HG03175 (cell line): ENCODE data around the gene PTPRG.

Source experiments
- ATAC-seq: cut with Tn5 transposase; IDR thresholded peaks from one replicate; pipeline ENCODE4 v1.9.1; 2021; ENCODE audit warnings: mild to moderate bottlenecking, moderate library complexity; ENCODE audit not compliant: unreplicated experiment

The PTPRG gene

DNA sequence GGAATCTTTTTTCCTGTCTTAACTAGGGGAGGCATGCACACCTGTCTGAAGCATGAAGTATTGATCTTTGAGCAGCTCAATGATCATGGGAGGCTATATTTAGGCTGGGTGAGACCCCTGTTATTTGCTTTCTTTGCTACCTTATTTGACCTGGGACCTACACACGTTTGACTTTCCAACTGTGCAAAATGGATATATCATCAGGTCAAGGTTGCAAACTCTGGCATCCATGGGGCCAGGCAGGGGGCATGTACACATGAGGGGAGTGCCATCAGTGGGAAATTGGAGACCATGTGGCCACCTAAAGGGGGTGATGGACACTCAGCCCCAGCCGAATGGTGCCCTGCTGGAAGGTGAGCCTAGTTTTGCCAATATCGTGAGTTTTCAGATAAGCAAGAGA lies 637.8 kb downstream of the PTPRG start:
- ATAC-seq, result no peak

- ATAC-seq, result no peak
Observed at GRCh38 chr3:62201438-62202035, 640.2 kb downstream of the PTPRG start.

GRCh38 chr3:62203152-62203551 lies 641.8 kb downstream of the PTPRG start:
- no peak for ATAC-seq

GRCh38 chr3:62203561-62203960 lies 642.2 kb downstream of the PTPRG start:
- ATAC-seq, result no peak

GRCh38 chr3:62207197-62207596 lies 645.8 kb downstream of the PTPRG start:
- ATAC-seq, result no peak

- no peak for ATAC-seq
Observed at GRCh38 chr3:62208385-62208784, 647.0 kb downstream of the PTPRG start.

DNA sequence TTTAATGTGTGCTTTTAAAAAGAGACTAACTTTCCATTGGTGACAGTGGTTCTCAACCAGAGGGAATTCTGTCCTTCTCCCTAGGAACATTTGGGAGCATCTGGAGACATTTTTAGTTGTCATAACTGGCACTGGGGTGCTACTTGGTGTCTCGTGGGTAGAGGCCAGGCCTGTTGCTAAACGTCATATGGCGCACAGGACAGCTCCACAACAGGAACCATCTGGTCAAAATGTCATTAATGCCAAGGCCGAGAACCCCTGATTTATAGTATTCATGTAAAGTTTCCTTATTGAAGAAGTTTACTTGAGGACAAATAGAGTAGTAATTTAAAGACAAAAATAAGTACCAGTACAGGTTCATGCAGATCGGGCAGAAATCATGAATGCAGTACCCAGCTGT lies 647.7 kb downstream of the PTPRG start:
- ATAC-seq, result no peak

DNA sequence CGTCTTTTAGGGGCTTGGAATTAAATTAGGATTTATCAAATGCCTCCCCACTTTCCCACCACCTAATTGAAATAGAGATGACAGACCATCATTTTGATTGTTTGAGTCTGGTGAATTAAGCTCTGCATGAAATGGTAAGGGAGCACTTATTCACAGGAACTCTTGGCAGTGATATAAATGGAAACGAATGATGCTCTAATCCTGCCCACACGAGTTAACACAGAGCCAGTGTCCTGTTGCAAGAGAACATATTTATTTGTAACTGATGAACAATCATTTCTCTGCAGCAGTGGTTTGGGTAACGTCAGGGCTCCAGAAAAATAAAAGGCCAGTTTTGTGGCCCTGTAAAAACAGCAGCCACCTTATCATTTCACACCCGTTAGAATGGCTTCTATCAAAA lies 648.6 kb downstream of the PTPRG start:
- no peak for ATAC-seq

GRCh38 chr3:62211675-62212429 lies 650.5 kb downstream of the PTPRG start:
- no peak for ATAC-seq

DNA sequence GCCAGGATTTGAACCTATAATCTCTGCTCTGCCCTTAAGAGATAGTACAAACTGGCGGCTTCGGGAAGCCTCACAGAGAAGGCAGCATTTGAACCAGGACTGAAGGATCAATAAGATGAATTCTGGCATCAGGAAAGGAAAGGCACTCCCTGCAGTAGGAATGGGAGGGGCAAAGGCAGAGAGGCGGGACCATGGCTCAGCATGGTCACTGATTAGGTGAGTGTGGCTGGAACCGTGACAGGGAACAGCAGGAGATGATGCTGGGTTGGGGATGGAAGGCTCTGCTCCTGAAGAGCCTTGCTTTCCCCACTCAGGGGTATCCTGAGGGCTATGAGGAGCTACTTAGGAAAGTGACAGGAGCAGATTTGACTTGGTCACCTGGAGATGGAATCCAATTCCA lies 653.5 kb downstream of the PTPRG start:
- no peak for ATAC-seq

DNA sequence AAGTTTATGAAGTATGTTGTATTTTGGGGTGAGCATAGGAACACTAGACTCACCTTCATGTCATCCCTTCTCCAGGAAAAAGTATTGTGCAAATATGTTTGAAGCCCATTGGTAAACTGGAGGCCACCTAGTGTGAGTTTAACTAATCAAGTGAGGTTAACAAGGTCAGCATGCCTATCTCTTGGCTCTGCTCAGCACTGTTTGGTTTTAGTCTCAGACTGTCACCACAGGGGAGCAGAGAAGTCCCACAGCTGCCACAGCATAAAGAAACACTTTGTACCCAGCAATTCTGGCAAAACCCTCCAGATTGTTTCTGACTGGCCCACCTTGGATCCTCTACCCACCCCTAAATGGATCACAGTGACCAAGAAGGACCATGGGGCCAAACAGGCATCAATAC lies 659.2 kb downstream of the PTPRG start:
- ATAC-seq, result no peak

DNA sequence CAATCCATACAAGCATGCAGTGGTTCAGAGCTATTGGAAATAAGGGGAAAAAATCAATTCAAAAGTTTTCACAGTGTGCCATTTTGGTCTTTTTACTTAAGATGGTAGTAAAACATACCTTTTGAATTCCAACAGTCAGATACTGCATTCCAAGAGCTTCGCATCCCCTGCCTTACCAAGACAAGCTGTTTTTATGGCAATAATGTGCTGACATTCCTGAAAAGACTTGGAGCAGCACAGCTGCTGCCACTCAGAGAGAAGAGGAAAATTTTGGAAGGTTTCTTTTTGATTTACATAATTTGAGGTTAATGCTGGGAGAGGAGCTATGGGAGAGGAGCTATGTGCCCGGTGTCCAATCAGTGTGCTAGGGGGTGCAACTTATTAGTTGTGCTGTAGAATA lies 663.7 kb downstream of the PTPRG start:
- no peak for ATAC-seq

- no peak for ATAC-seq
Observed at GRCh38 chr3:62226601-62227339, 665.4 kb downstream of the PTPRG start.

GRCh38 chr3:62228467-62228866 lies 667.1 kb downstream of the PTPRG start:
- ATAC-seq, result no peak

DNA sequence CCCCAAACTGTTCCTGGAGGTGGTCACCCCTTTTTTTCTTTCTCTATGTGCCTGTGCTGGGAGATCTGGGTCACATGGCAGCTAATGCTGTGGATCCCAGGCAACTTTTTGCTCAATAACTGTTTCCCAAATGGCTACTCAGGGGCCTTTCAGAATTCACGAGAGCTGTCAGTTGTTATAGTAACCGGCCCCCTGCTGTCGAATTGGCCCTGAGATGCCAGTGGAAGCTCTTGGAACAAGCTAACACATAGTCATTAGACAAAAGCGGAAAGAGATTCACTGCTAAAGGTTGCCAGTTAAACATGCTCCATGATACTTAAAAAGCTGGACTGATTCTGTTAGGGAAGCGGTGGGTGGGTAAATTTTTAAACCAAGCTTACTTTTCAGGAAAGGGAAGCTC lies 667.8 kb downstream of the PTPRG start:
- no peak for ATAC-seq

GRCh38 chr3:62229908-62230307 lies 668.5 kb downstream of the PTPRG start:
- ATAC-seq, result no peak

- no peak for ATAC-seq
Observed at GRCh38 chr3:62233065-62233464, 671.7 kb downstream of the PTPRG start.

DNA sequence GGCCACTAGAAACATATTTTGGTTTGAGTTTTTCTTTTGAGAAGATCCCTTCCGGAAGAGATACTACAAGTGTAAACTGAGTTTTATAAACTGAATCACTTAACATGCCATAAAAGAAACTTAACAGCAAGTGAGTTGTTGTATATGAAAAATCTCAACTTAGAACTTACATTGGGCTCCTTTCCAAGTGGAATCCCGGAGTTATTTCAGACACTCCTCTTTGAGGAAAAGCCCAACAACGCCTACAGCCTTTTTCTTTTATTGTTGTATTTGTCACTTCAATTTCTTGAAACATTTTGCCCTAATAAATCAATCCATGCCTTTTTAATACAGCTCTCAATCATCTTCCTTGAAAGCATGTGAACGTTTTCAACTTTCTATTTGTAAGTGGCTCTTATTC lies 674.6 kb downstream of the PTPRG start:
- no peak for ATAC-seq

DNA sequence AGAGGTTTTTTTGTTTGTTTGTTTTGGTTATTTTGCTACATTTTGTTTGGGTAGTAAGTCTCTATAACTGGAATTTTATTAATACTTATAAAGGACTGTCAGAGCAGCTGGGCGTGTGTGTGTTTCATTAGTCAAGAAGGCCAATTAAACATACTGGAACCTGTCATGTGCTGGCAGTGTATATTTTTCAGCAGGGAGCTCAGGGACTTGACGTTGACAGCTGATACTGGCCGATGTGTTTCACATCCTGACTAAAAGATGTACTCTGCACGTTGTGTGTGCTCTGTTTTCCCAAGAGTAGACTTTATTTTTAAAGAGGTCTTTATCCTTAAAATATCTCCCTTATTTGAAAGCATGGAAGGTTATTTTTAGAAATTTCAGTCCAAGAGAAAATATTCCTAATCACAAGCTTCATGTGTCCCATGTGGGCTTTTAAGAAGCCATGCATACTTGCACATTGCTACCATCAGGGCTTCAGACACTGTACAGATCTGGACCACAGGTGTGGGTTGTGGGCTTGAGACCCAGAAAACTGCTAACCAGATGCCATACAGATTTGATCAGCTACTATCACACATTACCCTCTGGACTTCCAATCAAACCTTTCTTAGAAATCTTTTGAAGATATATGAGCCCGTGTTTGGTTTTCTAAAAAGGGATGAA lies 676.0 kb downstream of the PTPRG start:
- ATAC-seq, result no peak

DNA sequence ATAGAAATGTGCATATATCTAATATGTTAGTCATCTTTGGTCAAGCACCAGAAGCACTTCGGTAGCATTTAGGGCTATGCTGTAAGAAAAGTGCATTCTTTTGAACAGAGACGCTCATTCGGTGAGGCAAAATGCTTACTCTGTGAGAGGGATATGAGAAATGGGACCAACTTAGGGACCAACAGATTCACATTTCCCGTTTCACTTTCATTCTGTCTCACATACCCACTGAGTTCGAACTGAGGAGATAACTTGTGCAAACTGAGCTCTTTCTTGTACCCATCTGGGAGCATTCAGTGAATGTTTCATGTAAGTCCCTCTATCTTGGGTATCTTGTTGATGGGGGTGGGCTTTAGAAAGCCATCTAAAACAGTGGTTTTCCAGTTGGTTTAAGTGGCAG lies 676.6 kb downstream of the PTPRG start:
- ATAC-seq, result peak; percentile 82

- ATAC-seq, result peak; percentile 64
Observed at GRCh38 chr3:62238431-62238830, 677.1 kb downstream of the PTPRG start.

GRCh38 chr3:62241279-62241678 lies 679.9 kb downstream of the PTPRG start:
- ATAC-seq, result no peak
